ENCODE data around the gene SH3BP4. TPM values are rescaled to one million over a fixed set of nuclear protein-coding genes. Genes with fewer than 3 reads are reported as not detected.
A peak's percentile ranks its signal among the peaks of the same experiment; 100 is the strongest.

SH3BP4 gene
- total RNA-seq, 1 donor from 2014 or later = 116 TPM

DNA sequence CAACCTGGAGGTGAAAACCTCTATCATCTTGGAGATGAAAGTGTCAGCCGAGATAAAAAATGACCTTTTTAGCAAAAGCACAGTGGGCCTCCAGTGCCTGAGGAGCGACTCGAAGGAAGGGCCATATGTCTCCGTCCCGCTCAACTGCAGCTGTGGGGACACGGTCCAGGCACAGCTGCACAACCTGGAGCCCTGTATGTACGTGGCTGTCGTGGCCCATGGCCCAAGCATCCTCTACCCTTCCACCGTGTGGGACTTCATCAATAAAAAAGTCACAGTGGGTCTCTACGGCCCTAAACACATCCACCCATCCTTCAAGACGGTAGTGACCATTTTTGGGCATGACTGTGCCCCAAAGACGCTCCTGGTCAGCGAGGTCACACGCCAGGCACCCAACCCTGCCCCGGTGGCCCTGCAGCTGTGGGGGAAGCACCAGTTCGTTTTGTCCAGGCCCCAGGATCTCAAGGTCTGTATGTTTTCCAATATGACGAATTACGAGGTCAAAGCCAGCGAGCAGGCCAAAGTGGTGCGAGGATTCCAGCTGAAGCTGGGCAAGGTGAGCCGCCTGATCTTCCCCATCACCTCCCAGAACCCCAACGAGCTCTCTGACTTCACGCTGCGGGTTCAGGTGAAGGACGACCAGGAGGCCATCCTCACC is 90.2 kb downstream of the SH3BP4 start:
- DNase-seq (ENCODE audit: low read depth) = no peak

DNA sequence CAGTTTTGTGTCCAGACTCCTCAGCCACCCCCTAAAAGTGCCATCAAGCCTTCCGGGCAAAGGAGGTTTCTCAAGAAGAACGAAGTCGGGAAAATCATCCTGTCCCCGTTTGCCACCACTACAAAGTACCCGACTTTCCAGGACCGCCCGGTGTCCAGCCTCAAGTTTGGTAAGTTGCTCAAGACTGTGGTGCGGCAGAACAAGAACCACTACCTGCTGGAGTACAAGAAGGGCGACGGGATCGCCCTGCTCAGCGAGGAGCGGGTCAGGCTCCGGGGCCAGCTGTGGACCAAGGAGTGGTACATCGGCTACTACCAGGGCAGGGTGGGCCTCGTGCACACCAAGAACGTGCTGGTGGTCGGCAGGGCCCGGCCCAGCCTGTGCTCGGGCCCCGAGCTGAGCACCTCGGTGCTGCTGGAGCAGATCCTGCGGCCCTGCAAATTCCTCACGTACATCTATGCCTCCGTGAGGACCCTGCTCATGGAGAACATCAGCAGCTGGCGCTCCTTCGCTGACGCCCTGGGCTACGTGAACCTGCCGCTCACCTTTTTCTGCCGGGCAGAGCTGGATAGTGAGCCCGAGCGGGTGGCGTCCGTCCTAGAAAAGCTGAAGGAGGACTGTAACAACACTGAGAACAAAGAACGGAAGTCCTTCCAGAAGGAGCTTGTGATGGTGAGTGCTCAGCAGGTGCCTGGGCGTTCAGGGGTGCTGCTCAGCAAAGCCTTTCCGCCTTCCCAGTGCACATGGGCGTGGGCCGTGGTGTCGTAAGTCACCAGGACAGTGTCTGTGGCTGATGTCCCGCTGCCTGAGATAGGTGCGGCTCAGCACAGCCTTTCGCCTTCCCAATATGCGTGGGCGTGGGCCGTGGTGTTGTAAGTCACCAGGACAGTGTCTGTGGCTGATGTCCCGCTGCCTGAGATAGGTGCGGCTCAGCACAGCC is 91.0 kb downstream of the SH3BP4 start:
- DNase-seq (ENCODE audit: low read depth) = no peak

DNA sequence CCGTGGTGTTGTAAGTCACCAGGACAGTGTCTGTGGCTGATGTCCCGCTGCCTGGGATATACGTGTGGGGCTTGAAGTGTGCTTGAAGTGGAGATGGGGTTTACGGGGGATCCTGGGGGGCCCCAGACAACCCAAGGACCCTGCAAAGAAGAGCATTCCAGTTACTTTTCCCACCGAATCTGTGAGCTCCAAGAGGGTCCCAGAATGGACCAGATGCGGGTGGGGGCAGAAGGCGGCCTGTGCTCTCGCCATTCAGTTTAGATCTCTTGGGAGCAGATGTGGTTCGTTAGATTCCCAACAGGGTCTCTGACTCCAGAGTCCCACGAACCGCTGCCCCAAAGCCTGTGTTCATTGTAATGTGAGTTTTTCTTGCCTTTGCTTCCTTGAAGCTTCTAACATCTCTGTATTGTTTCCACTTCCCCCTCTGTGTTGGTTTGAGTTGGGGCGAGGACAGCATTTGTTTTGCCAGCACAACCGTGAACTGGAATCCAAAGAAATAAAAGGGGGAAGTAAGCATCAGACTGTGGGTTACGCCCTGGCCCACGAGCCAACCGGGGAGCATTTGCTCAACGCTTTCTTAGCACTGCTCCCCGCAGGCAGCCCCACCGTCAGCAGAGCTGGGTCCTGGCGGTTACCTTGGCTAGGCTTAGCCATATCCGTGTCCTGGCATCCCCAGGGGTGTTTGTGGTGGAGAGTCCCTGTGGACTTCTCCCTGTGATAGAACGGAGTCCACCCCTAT is 92.1 kb downstream of the SH3BP4 start:
- DNase-seq (ENCODE audit: low read depth) = no peak

DNA sequence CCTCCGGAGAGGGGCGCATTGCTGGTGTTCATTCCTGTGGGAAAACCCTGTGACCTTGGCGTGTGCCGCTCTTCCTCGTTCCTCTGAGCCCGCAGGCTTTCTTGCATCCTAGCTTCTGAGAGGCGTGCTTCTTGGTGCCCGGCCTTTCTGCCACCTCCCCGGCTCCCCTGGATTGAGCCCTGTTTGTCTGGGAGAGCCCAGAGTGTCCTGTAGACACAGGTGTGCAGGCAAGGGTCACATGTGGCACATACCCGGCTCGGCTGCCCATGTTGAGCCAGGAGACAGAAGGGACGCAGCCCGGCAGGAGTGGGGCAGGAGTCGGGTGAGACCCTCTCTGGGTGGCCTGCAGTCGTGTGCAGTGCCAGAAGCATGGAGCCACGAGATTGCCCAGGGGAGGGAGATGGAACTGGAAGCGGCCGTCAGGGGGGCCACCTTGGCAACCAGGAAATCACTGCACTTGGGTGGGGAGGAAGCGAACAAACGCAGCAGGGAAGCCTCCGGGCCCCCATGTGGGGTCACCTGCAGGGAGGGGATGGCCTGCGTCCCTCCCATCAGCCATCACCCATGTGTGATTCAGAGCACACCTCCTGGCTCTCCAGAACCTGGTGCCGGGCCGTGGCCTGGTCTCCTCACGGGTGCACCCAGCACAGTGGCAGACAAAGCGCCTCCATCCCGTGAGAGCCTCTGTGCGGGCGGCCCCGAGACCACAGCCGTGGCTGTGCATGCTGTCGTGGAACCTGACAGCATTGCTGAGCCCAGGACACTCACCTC is 92.9 kb downstream of the SH3BP4 start:
- DNase-seq (ENCODE audit: low read depth) = no peak

DNA sequence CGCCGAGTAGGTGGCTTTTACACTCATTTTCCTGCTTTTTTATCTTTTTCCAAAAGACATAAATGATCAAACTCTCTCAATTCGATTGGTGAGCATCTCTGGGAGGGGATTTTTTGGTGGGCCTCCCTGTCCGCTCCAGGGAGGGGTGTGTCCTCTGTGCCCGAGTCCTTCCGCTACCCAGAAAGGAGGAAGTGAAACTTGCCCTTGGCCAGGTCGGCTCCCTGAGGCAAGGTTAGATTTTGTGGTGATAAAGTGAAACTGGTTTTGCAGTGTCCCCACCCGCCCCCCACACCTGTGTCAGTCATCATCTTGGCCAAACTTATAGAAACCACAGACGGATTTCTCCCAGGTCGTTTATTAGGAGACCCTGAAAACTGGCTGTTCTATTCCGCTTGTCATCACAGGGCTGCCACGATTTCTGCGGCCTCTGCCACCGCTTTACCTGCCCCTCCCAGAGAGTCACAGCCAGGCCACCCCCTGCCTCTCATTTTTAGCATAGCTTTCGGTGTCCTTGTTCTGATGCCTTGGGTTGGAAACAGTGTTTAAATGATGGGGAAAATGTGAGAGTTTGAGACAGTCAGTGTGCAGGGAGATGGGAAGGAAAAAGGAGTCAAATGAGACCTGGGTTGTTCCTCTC is 93.6 kb downstream of the SH3BP4 start:
- no peak for DNase-seq (ENCODE audit: low read depth)

DNA sequence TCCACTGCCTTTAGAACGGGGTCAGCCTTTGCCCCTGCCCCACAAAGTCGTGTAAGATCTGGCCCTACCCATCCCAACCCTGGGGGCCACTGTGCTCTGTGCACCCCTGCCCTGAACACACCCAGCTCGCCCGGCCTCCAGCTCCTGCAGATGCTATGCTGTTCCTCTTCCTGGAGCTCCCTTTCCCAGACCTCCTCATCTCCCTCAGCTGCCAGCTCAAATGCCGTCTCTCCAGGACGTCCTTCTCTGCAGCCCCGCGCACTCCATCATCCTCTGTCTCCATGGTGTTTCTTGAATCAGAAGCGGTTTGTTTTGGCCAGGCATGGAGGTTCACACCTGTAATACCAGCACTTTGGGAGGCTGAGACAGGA is 94.1 kb downstream of the SH3BP4 start:
- no peak for DNase-seq (ENCODE audit: low read depth)

DNA sequence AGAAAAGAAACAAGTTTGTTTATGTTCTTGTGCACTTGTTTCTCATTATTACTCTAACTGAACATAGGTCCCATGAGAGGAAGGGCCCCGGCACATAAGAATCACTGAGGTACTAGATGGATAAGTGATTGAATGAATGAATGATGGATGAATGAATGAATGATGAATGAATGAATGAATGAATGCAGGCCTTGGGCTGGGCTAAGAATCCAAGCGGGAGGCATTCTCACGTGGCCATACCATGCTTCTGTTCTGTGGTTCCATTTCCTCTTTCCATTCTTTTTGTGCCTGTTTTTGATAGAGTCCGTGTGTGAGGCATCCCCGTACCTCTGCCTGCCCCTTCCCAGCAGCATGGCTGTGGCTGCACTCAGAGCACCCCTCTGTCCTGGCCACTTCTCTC is 94.8 kb downstream of the SH3BP4 start:
- no peak for DNase-seq (ENCODE audit: low read depth)

DNA sequence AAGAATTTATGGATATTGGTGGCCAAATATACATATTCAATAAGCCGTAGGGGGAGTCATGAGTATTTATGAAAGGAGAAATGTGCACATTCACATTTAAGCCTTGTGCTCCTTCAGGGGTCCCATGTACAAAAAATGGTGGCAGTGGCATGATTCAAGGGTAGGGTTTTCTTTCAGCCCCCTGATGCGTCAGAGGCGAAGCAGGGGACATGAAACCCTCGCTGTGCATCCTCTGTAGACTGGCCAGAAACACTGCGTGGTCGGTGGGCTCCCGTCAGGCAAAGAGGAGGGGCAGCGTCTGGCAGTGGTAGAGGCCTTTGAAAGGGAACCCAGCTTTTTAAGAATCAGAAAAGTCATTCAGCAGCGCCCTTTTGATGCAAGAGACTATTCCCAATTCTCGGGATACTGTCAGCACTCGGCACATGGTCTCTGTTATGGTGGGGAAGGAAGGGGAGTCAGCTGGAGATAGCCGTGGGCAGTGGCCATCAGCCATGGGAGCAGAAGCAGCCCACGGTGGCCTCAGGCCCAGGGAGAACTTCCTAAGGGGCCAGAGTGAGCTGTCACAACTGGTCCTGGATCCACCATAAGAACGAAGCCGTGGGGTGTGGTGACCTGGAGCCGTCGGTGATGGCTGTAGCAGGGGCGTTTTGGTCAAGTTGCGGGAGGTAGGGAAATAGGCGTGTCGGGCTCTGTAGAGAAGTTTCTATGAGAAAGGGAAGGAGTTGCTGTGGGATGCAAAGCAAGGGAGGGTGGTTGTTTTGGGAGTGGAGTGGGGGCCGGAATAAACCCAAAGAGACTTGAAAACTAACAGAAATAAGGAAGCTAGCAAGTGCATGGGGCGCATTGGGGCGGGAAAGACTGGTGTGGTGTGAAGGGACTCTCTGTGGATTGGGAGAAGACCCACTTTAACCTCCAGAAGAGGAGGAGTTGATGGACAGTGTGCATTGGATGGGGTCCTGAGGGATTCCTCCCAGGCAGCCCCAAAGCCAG is 95.6 kb downstream of the SH3BP4 start:
- no peak for DNase-seq (ENCODE audit: low read depth)

DNA sequence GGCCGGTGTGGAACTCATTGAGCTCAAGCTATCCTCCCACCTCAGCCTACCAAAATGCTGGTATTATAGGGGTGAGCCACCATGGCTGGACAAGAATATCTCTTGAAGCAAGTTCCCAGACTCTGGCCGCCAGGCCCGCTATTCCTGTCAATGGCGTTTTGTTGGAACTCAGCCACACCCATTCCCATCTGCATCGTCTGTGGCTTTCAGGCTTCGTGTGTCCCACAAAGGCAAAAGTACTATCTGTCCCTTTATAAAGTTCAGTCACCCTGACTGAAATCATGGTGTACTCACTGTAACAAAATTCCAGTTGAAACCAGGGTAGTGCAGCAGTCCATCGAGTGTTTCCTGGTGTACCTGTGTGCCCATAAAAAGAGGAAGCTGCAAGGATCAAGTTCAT is 96.7 kb downstream of the SH3BP4 start:
- DNase-seq (ENCODE audit: low read depth) = no peak

DNA sequence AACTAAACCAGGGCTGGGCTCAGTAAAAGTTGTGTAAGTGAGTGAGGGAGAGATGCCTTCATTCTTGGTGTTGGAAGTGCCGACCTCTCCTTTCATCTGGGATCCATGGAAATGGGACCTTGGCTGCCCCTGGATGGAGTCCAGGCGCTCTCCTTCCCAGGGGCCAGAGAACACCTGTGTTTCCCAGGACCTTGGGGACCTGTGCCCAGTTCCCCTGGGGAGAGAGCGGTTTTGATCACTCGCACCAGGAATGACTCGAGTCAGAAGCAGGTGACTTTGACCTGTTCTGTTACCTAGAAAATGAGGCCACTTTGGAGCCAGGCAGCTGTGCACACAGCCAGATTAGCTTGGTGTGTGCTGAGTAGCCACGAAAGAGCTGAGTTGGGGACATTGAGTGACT is 97.3 kb downstream of the SH3BP4 start:
- DNase-seq (ENCODE audit: low read depth) = peak; percentile 27

DNA sequence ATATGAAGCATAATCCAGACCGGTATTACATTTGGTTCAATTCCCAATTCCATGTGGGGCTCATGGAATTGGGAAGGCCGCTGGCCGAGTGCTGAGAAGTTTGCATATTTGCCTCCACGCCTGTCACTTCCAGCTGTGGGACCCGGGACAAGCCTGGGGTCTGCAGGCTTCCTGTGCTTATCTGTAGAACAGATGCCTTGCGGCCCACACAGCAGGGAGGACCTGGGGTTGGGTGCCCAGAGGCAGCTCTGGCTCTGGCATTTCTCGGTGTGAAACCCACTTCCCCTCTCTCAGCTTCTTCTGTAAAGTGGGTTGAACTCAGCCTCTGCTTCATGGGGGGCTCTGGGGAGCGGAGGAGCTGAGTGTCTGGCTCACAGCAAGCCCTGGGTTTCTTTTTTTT is 97.9 kb downstream of the SH3BP4 start:
- no peak for DNase-seq (ENCODE audit: low read depth)

DNA sequence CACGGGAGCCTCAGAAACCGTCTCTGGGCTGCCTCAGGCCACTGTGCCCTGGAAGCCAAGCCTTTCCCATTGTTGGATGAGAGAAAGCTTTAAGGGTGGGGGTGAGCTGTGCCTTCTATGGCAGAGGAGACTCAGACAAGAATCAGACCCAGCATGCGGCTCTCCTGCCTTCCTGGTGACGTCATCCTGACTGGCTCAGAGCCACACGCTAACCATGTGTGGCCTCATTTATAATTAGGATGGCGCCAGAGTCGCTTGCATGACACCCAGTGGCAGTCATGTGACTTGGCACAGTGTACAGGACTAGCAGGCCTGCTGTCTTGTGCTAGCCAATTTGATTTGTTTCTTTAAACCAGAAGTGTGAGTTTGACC is 99.1 kb downstream of the SH3BP4 start:
- peak; percentile 77 for DNase-seq (ENCODE audit: low read depth)

DNA sequence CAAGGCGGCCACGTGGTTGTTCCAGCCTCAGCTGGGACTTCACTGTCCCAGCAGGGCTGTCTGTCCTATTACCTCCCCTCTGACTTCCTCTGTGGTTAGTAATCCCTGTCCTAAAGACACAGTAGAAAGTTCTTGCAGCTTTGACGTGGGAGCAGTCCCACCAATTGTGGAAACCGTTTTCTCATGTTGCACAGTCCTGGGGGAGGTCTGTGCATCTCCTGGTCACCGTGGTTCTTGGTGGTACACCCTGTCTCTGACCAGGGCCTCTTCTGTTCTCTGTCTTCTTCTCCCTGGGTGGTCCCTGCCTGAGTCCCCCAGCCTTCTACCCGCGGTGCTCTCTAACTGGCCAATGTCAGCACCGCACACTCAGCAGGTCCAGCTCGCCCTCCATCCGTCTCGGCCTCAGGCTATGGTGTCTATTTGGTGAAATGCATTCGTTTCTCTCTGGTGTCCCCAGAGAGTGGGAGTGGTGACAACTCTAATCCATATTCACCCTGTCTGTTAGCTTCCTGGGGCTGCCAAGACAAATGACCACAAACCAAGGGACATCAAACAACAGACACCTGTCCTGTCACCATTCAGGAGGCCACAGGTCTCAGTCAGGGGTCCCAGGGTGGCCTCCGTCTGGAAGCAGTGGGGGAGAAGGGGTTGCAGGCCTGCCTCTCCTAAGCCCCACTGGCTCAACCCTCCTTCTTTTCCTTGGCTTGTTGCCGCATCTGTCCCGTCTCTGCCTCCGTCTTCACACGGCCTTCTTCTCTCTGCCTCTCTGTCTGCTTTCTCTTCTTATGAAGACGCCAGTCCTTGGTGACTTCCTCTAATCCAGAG is 99.8 kb downstream of the SH3BP4 start:
- no peak for DNase-seq (ENCODE audit: low read depth)

DNA sequence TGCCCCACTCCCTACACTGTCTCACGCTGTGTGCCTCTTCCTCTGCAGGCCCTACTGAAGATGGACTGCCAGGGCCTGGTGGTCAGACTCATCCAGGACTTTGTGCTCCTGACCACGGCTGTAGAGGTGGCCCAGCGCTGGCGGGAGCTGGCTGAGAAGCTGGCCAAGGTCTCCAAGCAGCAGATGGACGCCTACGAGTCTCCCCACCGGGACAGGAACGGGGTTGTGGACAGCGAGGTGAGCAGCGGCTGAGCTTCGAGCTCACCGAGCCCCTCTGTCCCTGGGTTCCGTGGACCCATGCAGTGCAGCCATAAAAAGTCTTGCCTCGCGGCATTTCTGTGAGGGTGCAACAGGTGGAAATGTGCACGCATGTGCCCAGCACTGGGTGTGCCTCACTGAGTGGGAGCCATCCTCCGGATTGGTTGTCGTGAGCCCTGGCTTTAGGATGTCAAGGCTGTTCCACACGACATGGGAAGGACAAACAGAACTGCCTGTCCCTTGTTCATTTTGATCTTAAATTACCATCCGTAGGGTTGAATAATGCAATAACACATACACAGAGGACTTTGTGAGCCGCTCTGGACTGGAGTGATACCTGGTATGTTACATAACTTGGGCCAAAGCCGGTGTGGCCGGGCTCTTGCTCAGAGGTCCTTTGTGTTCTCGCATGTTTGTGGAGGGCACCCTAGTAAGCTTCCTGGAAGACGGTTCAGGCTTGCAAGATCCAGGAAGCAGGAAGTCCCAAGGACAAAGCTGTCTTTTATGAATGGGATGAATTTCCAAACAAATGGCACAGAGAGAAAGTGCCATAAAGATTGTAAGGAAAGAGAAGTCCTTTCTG is 100.9 kb downstream of the SH3BP4 start:
- DNase-seq (ENCODE audit: low read depth) = no peak

DNA sequence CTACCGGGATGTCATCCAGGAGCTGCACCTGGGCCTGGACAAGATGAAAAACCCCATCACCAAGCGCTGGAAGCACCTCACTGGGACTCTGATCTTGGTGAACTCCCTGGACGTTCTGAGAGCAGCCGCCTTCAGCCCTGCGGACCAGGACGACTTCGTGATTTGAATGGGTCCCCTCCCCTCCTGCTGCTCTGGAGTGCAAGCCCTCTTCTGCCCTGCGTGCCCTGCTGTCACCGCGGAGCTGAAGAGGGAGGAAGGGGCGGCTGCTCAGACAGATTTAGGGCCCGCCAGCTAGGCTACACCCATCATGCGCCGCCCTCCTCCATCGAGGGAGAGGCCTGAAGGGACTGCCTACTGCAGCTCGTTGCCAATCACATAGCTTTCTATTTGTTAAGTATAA is 101.8 kb downstream of the SH3BP4 start:
- no peak for DNase-seq (ENCODE audit: low read depth)

DNA sequence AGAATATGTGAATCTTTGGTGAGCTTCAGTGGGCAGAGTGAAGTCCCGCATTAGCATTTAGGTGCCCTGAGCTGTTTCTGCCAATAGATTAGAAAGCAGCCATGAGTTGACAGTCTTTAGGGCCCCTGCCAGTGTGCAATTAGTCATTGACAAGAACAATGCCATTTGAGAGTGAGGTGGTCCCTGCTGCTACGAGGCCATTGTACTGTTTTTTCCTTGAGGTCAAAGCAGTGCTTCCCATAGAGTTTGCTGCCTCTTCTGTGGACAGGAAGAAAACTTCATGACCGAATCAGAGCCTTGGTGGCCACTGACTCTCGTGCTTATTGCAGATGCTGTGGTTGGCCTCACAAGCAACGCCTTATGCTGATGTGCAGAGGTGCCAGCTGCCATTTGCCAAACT is 102.7 kb downstream of the SH3BP4 start:
- DNase-seq (ENCODE audit: low read depth) = no peak

DNA sequence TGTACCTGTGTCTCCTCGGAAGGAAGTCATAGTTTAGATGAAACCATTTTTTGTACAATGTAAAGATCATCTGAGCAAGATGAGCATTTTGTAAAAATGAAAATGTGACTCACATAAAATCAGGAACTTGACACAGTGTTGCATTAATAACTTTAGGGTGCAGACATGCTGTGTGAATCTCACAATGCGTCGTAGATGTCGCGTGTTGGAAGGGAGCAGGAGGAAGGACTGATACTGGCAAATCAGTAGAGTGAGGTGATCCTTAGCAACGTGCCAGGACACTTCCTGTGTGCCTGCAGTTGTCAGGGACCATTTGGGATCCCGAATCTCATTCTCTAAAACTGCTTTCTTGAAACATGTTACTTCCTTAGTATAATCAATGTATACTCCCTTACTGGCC is 103.1 kb downstream of the SH3BP4 start:
- no peak for DNase-seq (ENCODE audit: low read depth)

DNA sequence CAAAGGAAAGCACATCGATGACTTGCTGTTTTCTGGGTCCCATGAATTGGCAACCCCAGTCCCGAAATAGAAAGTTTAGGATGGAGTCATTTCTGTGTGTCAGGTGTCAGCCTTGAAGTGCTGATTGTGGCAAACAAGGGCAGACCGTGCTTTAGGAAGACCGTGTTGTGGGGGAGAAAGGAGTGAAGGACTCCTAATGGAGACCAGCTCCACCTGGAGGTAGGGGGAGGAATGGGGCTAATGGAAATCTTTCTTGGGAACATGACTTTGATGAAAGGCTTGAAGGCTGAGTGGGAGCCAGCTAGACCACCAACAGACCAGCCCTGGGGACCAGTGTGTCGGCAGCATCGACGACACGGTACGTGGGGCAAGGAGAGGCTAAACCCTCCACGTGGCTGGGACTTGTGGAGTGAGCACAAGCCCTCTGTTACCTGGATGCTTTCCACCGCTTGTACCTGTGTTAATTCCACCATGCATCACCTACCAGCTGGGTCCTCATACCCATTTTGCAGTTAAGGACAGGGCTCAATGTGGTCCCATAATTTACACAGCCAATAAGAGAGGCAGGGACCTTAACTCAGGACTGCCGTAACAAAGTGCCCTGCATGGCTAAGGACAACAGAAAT is 104.2 kb downstream of the SH3BP4 start:
- peak; percentile 53 for DNase-seq (ENCODE audit: low read depth)
